Skeletal muscle cell (primary cell): ENCODE data around the gene BOK.

Experiments
- DNase-seq: peaks from one replicate; pipeline ENCODE4 v3.0.0-alpha.2; 2010; ENCODE audit warnings: low read depth
- H3K4me3 ChIP-seq: 2 replicates; pipeline ENCODE4 v1.5.1; 2011; ENCODE audit warnings: low read depth, mild to moderate bottlenecking, control low read depth, low read length, moderate library complexity

The BOK gene

DNA sequence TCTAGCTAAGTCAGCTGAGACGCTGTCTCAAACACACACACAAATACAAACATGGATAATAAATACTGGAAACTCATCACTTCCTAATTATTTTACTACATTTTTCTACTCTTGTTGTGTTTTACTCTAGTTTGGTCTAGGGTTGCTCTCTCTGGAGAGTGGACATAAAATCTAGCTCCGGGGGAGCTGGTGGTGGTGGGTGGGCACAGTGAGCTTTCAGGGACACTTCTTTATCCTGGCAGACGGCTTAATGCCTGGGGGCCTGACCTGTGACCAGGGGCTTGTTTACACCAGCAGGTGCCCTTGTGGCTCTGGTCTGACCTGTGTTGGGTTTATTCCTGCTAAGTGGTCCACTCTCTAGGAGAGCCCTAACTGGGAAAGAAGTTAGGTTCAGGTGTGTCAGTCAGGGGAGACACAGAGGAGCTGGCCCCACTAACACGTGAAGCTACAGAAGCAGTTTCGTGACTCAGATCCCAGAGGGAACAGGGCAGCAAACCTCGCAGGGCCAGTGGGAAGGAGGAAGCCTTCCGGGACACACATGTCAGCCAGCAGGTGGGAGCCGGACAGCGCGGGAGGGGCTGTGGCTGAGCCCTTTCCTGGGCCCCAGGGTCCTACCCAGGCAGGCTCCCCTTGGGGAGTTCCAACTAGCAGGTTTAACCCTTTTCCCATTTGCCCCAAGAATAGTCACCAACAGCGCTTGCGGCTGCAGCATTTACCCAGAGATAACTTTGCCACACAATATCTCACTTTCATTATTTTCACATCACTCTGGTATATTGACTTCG, 22.5 kb upstream of the BOK start:
- no peak overlapping the region for H3K4me3 ChIP-seq
- no peak for DNase-seq

DNA sequence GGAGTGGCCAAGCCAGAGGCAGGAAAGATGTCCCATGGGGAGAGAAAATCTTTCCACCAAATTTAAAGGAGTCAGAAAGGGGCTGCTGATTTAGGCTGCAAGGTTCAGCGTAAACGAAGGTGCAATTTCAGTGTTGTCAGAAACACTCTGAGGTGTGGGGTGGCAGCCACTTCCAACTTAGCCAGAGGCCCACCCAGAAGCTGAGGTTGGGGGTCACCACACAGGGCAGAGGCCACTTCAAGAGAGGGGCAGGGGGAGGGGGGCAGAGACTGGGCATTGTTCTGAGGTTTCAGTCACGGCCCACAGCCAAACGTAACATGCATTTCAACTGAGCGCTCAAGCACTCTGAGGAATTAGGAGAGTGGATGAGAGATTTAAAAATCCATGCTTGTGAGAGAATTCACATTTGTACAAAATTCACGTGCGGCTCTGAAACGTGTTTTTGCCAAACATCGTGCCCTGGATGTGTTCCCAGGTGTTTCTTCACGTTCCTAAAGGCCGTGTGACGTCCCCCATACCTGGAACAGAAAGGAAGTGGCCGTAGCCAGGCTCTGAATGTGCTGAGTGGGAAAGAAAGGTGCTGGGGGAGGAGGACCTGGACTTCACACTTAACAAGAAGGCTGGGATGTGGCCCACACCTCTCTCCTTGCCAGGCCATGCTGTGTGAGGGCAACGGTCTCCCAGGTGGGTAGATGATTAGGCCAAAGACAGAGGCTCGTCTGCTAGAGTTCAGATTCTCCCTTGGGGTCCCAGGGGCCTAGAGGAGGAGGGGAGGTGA, 19.5 kb upstream of the BOK start:
- DNase-seq = no peak
- H3K4me3 ChIP-seq = no peak overlapping the region

DNA sequence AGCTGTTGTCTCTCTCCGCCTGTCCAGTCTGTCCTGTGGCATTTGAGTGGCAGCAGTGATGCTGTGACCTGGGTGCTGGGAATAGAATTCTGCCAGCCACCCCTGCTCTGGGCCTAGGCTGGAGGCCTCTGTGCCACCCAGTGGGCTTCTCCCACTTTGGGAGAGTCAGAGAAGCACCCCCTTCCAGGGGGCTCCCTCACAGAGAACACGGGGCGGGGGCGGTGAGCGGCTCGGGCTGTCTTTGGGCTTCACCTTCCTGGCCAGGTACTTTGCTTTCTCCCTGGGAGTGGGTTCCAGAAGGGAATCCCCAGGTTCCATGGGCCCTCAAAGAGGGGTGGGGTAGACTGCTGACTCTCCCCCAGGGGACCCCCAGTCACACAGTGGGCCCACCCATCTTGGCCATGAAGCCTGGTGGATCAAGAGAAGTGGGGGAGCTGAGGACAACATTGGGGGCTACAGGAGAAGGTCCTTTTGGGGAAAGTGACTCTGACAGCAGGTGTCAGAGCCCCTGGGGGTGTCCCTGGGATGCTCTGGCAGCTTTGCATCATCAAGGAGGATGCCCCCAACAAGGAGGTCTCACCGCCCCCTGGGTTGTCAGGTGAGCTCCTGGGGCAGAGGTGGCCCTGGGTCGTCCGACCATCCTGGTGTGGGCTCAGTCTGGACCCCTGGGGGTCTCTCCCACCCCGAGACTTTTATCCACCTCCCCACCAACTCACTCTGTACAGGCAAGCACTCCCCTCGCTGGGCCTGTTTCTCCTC, 18.8 kb upstream of the BOK start:
- DNase-seq = no peak
- H3K4me3 ChIP-seq = no peak overlapping the region

DNA sequence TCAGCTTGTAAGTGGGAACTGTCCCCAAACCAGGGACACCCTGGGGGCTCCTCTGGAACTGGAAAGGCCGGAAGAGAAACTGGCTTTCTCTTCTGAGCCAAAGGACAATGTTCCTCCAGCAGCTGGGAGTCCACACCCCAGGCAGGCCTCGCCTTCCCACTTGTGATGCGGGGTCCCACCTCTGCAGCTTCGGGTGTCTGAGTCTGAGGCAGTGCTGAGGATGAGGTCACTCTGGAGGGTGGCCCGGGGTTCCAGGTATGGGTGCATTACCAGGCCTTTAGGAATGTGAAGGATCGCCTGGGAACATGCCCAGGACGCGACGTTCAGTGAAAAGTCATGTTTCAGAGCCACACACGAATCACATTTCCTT, 18.2 kb upstream of the BOK start:
- DNase-seq = no peak

DNA sequence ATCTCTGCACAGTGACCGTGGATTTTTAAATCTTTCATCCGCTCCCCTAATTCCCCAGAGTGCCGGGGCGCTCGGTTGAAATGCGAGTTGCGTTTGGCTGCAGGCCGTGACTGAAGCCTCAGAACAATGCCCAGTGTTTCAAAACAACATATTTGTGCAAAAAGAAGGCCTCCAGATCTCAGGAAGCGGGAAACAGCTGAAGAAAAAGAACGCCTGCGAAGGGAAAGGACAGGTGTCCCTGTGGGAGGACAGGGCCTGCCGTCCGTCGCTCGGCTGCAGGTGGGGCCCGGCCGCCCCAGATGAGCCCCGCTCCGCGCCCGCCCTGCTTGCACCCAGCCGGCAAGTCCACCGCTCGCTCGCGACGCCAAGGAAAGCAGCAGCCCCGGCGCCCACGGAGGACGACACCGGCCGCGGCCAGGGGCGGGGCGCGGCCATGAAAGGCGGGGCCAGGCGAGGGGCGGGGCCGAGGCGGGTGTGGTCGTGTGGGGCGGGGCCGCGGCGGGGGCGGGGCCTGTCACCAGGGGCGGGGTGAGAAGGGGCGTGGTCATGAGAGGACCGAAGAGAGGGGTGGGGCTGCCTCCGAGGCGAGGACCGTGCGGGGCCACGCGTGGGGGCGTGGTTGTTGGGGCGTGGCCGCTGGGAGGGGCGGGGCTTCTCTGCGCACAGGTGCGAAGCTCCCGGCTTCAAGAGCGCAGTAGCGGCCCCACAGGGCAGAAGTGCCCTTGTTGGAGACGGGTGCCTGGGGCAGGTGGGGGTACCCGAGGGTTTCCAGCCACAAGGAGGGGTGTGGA, 17.6 kb upstream of the BOK start:
- peak overlapping the region; percentile 36 for H3K4me3 ChIP-seq
- no peak for DNase-seq

More for the DNA sequence above, 18.2 kb upstream of the BOK start:
- peak overlapping the region; percentile 33 for H3K4me3 ChIP-seq

DNA sequence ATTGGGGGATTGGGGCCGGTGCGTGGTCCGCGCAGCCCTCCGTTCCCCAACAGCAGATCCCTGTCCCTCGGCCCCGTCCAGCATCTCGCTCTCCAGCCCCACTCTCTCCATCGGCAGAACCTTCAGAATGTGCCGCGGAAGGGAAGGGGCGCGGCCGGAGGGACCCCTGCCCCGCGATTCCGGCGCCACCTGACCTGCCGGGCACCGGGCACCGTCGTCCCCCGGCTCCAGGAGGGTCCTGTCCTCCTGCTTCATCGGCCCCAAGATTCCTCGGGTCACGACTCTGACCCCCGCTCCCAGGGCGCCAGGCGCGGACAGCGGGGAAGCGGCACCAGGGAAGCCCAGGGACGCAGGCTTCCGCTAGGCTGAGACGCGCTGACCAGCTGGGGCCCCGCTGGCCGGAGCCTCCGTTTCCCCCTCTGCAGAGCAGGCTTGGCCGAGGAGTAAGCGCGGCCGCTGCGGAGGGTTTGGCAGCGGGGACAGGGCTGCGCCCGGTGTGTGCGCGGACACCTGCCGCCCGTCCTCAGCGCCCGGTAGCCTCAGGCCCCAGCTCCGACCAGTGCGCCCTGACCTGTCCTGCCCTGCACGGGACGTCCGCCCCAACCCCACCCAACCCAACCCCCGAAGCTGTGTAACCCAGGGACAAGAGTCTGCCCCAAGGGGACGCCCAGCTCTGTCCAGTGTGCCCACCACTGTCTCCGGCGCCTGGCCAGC, 16.8 kb upstream of the BOK start:
- H3K4me3 ChIP-seq = peak overlapping the region; percentile 36
- no peak for DNase-seq

DNA sequence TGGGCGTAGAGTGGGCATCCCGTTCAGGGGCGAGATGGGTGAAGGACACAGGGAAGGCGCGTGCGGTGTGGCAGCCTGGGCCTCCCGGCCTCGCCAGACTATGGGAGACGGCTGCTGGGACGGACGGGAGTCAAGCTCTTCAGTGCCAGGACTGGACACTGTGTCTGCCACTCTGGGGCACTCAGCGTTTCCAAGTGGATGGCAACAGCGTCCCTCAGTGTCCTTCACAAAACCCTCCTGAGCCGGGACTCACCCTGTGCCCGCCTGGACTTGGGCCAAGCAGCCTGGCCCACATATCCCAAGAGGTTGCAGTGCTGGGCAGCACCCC, 16.3 kb upstream of the BOK start:
- no peak for DNase-seq
- H3K4me3 ChIP-seq = no peak overlapping the region

DNA sequence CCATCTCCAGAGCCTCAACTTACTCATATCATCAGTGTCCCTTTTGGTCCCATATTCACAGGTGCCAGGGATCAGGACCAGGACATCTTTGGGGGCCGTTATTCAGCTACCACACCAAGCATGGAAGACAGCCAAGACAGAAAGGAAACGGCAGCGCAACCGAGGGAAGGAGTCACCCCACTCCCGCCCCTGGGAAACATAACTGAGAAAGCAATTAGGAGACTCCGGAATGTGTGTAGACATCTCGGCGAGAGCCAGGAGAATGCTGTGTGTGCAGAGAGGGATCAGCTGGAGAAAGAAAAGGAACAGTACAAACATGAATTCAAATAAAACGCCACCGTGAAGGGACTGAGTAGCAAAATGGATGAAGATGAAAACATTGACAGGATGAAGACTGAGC, 13.4 kb upstream of the BOK start:
- H3K4me3 ChIP-seq = no peak overlapping the region
- no peak for DNase-seq

DNA sequence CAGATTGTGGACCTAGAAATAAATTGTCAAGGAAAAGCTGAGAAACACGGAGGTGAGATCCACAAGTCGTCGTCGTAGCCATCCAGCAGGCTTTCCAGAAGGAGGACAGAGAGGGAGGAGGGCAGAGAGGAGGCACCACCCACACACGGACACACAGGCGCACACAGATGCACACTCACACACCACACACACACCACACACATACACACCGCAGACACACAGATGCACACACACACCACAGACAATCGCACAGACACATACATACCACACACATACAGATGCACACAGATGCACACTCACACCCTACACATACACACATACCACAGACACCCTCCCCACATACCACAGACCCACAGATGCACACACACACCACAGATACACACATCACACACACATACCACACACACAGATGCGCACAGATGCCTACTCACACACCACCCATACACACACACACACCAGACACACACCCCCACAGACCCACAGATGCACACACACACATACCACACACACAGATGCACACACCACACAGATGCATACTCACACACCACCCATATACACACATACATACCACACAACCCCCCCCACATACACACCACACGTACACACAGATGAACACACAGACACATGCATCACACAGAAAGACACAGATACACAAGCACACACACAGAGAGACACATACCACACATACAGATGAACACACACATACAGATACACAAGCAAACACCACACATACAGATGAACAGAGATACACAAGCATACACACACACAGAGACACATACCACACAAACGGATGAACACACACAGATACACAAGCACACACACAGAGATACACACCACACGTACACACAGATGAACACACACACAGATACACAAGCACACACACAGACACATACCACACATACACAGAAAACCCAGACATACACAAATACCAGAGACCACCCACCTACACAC, 12.7 kb upstream of the BOK start:
- H3K4me3 ChIP-seq = no peak overlapping the region
- DNase-seq = no peak

DNA sequence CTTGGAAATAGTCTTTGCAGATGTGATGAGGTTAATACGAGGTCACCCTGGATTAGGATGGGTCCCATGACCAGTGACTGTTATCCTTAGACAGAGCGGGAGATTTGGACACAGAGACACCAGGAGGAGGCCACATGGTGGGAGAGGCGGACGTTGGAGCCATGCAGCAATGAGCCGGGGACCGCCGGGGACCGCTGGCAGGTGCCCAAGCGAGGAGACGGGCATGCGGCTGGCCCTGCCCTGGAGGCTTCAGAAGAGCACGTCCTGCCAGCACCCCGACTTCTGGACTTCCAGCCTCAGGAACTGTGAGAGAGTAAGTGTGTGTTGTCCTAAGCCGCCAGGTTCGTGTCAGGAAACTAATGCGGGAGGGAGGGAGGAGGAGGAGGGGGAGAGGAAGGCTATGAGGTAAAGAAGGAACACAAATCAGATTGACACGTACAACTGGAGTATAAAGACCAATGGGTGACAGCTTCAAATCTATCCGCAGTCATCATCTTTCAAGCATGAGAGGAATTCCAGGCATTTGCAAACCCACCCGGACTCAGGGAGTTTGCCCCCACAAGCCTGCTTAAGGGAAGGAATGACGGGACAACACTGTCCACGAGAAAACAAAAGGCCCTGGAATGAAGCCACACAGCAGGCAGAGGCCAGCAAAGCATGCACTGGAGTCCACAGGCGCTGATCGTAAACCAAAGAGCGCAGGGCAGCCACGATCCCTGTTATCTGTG, 11.6 kb upstream of the BOK start:
- H3K4me3 ChIP-seq = no peak overlapping the region
- peak; percentile 70 for DNase-seq

DNA sequence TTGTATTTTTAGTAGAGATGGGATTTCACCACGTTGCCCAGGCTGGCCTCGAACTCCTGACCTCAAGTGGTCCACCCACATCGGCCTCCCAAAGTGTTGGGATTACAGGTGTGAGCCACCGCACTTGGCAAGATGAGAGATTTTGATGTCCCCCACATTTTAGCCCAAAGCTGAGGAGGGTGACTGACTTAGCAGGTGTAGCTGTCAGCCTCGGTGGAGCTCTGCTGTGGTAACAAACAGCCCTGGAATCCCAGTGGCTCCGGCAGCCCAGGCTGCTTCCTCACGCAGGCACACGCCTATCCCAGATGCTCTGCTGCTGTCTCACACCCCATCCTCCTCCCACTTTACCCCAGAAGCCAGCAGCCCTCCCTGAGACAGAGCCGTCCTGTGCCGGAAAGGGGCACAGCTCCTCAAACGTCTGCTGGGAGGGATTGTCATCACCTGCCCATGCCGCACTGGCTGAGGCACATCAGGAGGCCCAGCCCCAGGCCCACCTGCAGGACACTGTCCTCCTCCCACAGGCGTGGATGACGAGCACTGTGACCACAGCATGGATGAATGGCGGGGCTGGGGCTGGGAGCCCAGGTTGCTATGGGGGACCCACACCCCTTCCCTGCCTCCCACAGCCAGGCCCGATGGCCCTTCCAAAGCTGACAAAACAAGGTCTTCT, 10.6 kb upstream of the BOK start:
- no peak overlapping the region for H3K4me3 ChIP-seq
- no peak for DNase-seq

DNA sequence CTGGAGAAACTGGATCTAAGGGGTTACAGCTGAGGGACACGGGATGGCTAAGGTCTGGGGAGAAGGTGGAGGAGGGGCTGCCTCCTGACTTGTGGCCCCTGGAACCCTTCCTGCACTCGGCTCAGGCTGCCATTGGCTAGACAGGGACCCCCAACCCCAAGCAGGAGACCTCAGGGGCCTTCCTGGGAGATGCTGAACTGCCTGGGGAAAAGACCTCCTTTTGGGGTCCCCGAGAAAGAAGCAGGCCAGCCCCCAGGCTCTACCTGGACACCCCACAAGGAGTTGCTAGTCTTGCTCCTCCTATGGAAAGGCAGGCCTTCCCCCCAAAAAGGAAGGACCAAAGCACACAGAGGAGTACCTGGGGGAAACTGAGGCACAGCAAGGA, 10.1 kb upstream of the BOK start:
- no peak for DNase-seq
- no peak overlapping the region for H3K4me3 ChIP-seq

DNA sequence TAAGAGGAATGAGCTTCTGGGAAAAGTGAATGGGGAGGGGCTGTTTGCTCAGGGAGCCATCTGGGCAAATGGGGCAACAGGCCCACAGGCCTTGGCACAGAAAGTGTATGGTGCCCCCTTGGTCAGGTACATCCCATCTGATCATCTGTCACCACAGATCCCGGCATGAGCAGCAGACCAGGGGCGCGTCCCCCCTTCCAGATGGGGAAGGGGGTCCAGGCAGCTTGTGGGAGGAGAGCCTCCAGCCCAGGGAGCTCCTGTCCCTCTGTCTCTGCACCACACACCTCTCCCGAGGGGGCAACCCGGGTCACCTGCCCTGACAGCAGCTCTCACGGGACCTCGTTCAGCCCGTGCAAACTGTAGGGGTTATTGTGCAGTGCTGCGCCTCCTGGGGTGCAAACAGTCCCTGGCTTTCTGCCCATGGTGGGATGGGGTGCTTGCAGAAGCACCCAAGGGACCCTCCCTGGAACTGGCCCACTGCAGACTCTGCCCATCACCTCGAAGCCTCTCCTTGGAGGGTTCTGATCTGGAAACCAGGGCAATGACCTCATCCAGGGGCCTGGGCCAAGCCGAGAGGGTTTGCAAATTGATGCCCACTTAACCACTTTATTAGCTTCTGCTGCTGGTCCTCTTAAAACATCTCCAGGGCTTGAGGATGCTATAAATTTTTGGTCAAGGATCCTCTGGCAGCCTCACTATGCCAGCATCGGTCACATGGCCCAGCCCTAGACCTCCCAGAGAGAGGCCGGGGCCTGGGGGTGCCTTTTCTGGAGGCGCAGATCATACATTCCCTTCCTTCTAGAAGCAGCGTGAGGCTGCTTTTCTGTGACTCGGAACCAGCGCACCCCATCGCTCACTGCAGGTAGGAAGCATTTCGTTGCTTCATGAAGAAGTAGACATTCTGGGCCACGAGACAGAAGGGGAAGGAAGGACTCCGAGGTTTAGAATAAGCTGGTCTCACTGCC, 7.6 kb upstream of the BOK start:
- DNase-seq = no peak
- no peak overlapping the region for H3K4me3 ChIP-seq

DNA sequence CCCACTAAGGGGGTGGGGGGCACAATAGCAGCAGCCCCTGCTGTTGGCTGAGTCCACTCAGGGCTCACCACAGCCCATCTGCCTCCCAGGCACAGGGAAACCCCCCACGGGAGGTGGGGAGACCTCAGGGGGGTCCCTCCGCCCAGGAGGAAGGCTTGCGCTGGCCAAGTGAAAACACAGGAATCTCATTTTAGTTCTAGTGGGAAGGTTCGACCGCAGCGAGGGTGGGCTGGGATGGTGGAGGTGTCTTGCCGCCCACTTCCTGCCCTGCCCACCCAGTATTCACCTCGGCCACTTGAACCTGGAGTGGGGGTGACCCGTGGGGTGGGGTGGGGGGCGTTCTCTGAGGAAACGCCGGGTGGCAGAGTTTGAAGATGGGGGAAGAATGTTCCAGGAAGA, 6.9 kb upstream of the BOK start:
- no peak for DNase-seq
- no peak overlapping the region for H3K4me3 ChIP-seq

DNA sequence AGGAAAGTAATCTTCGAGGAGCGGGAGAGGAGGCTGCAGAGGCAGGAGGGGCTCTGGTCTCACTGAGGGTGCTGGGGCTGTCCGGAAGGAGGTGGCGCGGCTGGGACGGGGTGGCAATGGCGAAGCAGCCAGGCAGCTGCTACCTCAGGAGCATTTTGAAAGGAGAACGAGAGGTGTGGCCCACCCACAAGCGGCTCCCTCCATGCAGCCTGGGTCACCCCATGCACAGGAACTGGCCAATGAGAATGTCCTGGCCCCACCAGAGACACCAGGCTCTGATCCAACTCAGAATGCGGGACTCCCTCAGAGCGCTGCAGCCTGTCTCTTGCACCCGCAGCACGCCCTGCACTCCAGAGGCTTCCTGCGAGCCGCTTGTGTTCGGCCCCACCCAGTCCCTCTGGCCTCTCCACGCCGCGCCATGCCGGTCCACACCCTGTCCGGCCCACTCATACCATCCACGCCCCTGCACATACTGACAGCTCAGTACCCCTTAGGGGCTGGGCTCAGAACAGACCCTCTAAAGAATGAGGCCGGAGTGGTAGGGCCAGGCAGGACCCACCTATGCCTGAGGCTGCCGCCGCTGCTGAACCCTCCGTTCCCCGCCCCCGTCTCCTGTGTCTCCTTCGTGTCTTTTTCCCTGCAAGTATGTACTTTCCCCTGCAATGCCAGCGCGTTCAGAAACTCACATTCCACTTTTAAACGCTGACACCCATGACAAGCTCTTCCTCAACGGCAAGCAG, 6.4 kb upstream of the BOK start:
- H3K4me3 ChIP-seq = no peak overlapping the region

More for the DNA sequence above, 6.4 kb upstream of the BOK start:
- DNase-seq = no peak
